GM12801 (cell line): ENCODE measurements around the gene ZNF780A.

Experiments
- CTCF ChIP-seq: IDR thresholded peaks from one replicate; pipeline ENCODE4 v1.5.1; 2011; ENCODE audit warnings: control low read depth; ENCODE audit not compliant: insufficient read length; ENCODE audit errors: extremely low read depth

ZNF780A gene

GRCh38 chr19:40053491-40053890 lies 37.3 kb downstream of the ZNF780A start:
- no peak for TF ChIP-seq CTCF

GRCh38 chr19:40035996-40036395 lies 54.7 kb downstream of the ZNF780A start:
- TF ChIP-seq CTCF, result no peak

GRCh38 chr19:40033989-40034560 lies 56.7 kb downstream of the ZNF780A start:
- TF ChIP-seq CTCF, result no peak

- no peak for TF ChIP-seq CTCF
These were observed 64.2 kb downstream of the ZNF780A start for GRCh38 chr19:40026597-40026970.

- no peak for TF ChIP-seq CTCF
These were observed 64.7 kb downstream of the ZNF780A start for GRCh38 chr19:40025938-40026596.

- TF ChIP-seq CTCF, result no peak
These were observed 66.8 kb downstream of the ZNF780A start for GRCh38 chr19:40023969-40024368.
